Adrenal gland (tissue), 12 donors: ENCODE data around the gene WDFY4. TPM values are rescaled to one million over a fixed set of nuclear protein-coding genes. Genes with fewer than 3 reads are reported as not detected.
A peak's percentile ranks its signal among the peaks of the same experiment; 100 is the strongest.

Experiments used
- DNase-seq, 7 donors: peaks; one replicate each; pipeline ENCODE4 v3.0.0-alpha.2; 2019 to 2020
- H3K27ac ChIP-seq, 5 donors: fragments of 200-600 bp; sonication (generic) in 4 of 5; 1 replicate in 3 of 5; 2 replicates in 2 of 5; pipeline versions ENCODE4 v1.5.1 to v1.8.0; 2016 to 2020; ENCODE audit warnings: mild to moderate bottlenecking in 1 of 5
- H3K27me3 ChIP-seq: fragments of 200-600 bp; 2 replicates; pipeline ENCODE4 v1.8.0; 2021
- H3K36me3 ChIP-seq, 2 donors: fragments of 200-600 bp; replicated peaks in 1 of 2; 1 replicate in 1 of 2; 2 replicates in 1 of 2; pipeline versions ENCODE4 v1.5.1 to v1.8.0; 2018 to 2022
- H3K4me1 ChIP-seq, 2 donors: fragments of 200-600 bp; replicated peaks in 1 of 2; 1 replicate in 1 of 2; 2 replicates in 1 of 2; pipeline versions ENCODE4 v1.5.1 to v1.8.0; 2018 to 2021
- H3K4me3 ChIP-seq, 4 donors: fragments of 200-600 bp; sonication (generic) in 3 of 4; one replicate each; pipeline ENCODE4 v1.5.1; 2016 to 2018
- H3K9me3 ChIP-seq, 3 donors: fragments of 200-600 bp; sonication (generic) in 1 of 3; replicated peaks in 1 of 3; 1 replicate in 2 of 3; 2 replicates in 1 of 3; pipeline versions ENCODE4 v1.5.1 to v1.8.0; 2016 to 2021
- CTCF ChIP-seq, 6 experiments: fragments of 450-650 bp in 4 of 6; fragments of 200-600 bp in 2 of 6; sonication (generic) in 1 of 6; IDR thresholded peaks; 1 replicate in 5 of 6; 2 replicates in 1 of 6; pipeline versions ENCODE4 v1.5.1 to v1.8.0; 2016 to 2021; ENCODE audit warnings: antibody characterized with exemption in 6 of 6, mild to moderate bottlenecking in 2 of 6, moderate library complexity in 1 of 6
- POLR2A ChIP-seq, 2 donors: fragments of 450-650 bp; IDR thresholded peaks; one replicate each; pipeline ENCODE4 v1.6.1; 2017; ENCODE audit warnings: antibody characterized with exemption in 2 of 2, mild to moderate bottlenecking in 2 of 2, moderate library complexity in 1 of 2
- WGBS, 4 donors: extraction: QIAGEN DNeasy Blood & Tissue Kit in 2 of 4; methylation state at CpG; one replicate each; pipeline versions ENCODE4 v1.1.5 to v1.1.7; 2013 to 2017; 5-methylcytosine and 5-hydroxymethylcytosine counted together
- intact Hi-C, 2 donors: fragments of 100-400 bp; cut with DNase I; formaldehyde crosslinking; loops; one replicate each; pipeline versions ENCODE4 v1.14.1 to v1.15.0; 2022 to 2023
- polyA plus RNA-seq, 3 donors: library from polyadenylated mRNA; stranded (reverse); fragments of 200-250 nt in 2 of 3; fragments of 350-450 nt in 1 of 3; fragmentation: Illumina TruSeq in 1 of 3; extraction: RNeasy Lipid Tissue Mini Kit (QIAGEN cat#74804) in 1 of 3; gene quantifications; one replicate each; pipeline ENCODE4 v1.2.3, GENCODE V29; 2013 to 2014
- total RNA-seq, 9 donors: library from RNA; depleted of rRNA in 4 of 9; stranded (reverse); fragments of >200 nt in 4 of 9; fragments of 120-200 nt in 1 of 9; fragmentation: NEBNext Ultra II Directional in 1 of 9; extraction: Animal tissue kit (Norgen Biotek cat#: 25700) in 1 of 9; gene quantifications; one replicate each; pipeline versions ENCODE4 v1.1.0 to v1.2.4, GENCODE V29; 2013 to 2023
- donor health status: healthy with polysubstance abuse.
- donor health status: Bipolar disorder and iron deficiency.
- donor health status: DM: yes; HTN: yes; CAD: no.
- donor health status: DM: no; HTN: no; CAD: no.
- donor health status: DM: no; HTN: no; CAD: no.
- donor health status: DM: yes; HTN: yes; CAD: no.

The WDFY4 gene
- total and polyA plus RNA-seq, 12 donors: 0.61 to 9.9 (median 5.7) TPM

- DNase-seq: no peak
- H3K4me1 ChIP-seq: peaks cover 0 to 16% of the 10 kb centered on the region in 2 donors
- no peak overlapping the region for H3K27ac ChIP-seq
- H3K9me3 ChIP-seq: no peaks in the 10 kb centered on the region
- H3K27me3 ChIP-seq: no peaks in the 10 kb centered on the region
- no peaks in the 10 kb centered on the region for H3K36me3 ChIP-seq
- TF ChIP-seq POLR2A (IDR thresholded peaks at IDR 0.05): no peak
- no peak for TF ChIP-seq CTCF (IDR thresholded peaks at IDR 0.05)
- intact Hi-C loops: loop anchor here (5.0 to 10.0 kb wide), 5 partner anchors 105 to 508 kb away; no protein-coding TSS in a partner anchor
- WGBS, 4 donors: 36 to 70% (median 40%) methylated on average over 4 to 10 of the region's 10 CpGs
- H3K4me3 ChIP-seq: peak overlapping the region in 1 of 4 donors; percentile 56
These were observed 27.8 kb upstream of the WDFY4 start for GRCh38 chr10:48656914-48657305.

- TF ChIP-seq CTCF (IDR thresholded peaks at IDR 0.05): no peak
- no peak for TF ChIP-seq POLR2A (IDR thresholded peaks at IDR 0.05)
- WGBS, 4 donors: 0 to 71% (median 51%) methylated on average over 1 to 5 of the region's 5 CpGs
- Histone ChIP-seq H3K27me3 (no peaks in the 10 kb centered on the region), H3K4me1 (peaks cover 0 to 16% of the 10 kb centered on the region in 2 donors), H3K9me3 (no peaks in the 10 kb centered on the region), H3K27ac (no peak overlapping the region), H3K4me3 (no peak overlapping the region), H3K36me3 (no peaks in the 10 kb centered on the region)
- intact Hi-C loops: loop anchor here (5.0 to 10.0 kb wide), 5 partner anchors 105 to 507 kb away; no protein-coding TSS in a partner anchor
- no peak for DNase-seq
These were observed 27.3 kb upstream of the WDFY4 start for GRCh38 chr10:48657416-48657815.

- peak; percentile 57 to 93 (median 83) for DNase-seq
- Histone ChIP-seq H3K27me3 (no peaks in the 10 kb centered on the region), H3K4me1 (peaks cover 0 to 16% of the 10 kb centered on the region in 2 donors), H3K36me3 (no peaks in the 10 kb centered on the region), H3K27ac (no peak overlapping the region), H3K4me3 (no peak overlapping the region), H3K9me3 (no peaks in the 10 kb centered on the region)
- 29 to 42% (median 38%) methylated on average over 15 to 19 of the region's 19 CpGs for WGBS, 4 donors
- TF ChIP-seq CTCF (IDR thresholded peaks at IDR 0.05) (peak; percentile 78 to 89 (median 80)), POLR2A (IDR thresholded peaks at IDR 0.05) (no peak)
- intact Hi-C loops: loop anchor here (5.0 to 10.0 kb wide), 5 partner anchors 106 to 506 kb away; no protein-coding TSS in a partner anchor
These were observed 26.3 kb upstream of the WDFY4 start for GRCh38 chr10:48658243-48658974.

GRCh38 chr10:48658975-48659269, 25.8 kb upstream of the WDFY4 start:
- WGBS, 4 donors: 72 to 92% (median 80%) methylated on average over 9 of the region's 9 CpGs
- no peak overlapping the region for H3K4me3 ChIP-seq
- intact Hi-C loops: loop anchor here (5.0 to 10.0 kb wide), 5 partner anchors 107 to 506 kb away; no protein-coding TSS in a partner anchor

More at GRCh38 chr10:48658975-48659269, 25.8 kb upstream of the WDFY4 start:
- peaks cover 0 to 16% of the 10 kb centered on the region in 2 donors for H3K4me1 ChIP-seq
- H3K9me3 ChIP-seq: no peaks in the 10 kb centered on the region
- TF ChIP-seq POLR2A (IDR thresholded peaks at IDR 0.05) (no peak), CTCF (IDR thresholded peaks at IDR 0.05) (no peak)
- H3K27ac ChIP-seq: no peak overlapping the region
- no peaks in the 10 kb centered on the region for H3K36me3 ChIP-seq
- H3K27me3 ChIP-seq: no peaks in the 10 kb centered on the region
- DNase-seq: no peak
